ENCODE data around the gene IL16.
"Not testable (repeated sequence)": the region's sequence is repeated elsewhere in the genome, so short reads cannot be mapped to it uniquely, and the experiment has no call there.

IL16 gene

GRCh38 chr15:81346611-81347010 lies 149.9 kb downstream of the IL16 start:
- no peak for DNase-seq (ENCODE audit: low read depth, low spot score)
- no peaks in the 10 kb centered on the region for H3K9me3 ChIP-seq (ENCODE audit: control insufficient read depth, insufficient read depth, low read length)
- H3K27me3 ChIP-seq (ENCODE audit: control insufficient read depth, insufficient read depth, low read length), result no peaks in the 10 kb centered on the region
- H3K27ac ChIP-seq (ENCODE audit: low read length), result no peak overlapping the region
- H3K4me1 ChIP-seq (ENCODE audit: control insufficient read depth, insufficient read depth, low read length), result no peaks in the 10 kb centered on the region
- no peaks in the 10 kb centered on the region for H3K36me3 ChIP-seq (ENCODE audit: control insufficient read depth, insufficient read depth, low read length)
- no CpG with 5 or more reads among the region's 2 CpGs for WGBS (ENCODE audit: insufficient coverage, insufficient read length)
- no peak overlapping the region for H3K4me3 ChIP-seq (ENCODE audit: low read length)

GRCh38 chr15:81347910-81348309 lies 151.2 kb downstream of the IL16 start:
- WGBS (ENCODE audit: insufficient coverage, insufficient read length), result no CpG with 5 or more reads among the region's 4 CpGs

GRCh38 chr15:81348691-81349090 lies 152.0 kb downstream of the IL16 start:
- no CpG with 5 or more reads among the region's 11 CpGs for WGBS (ENCODE audit: insufficient coverage, insufficient read length)
- not testable (repeated sequence) for DNase-seq (ENCODE audit: low read depth, low spot score); H3K9me3 ChIP-seq (ENCODE audit: control insufficient read depth, insufficient read depth, low read length); H3K27me3 ChIP-seq (ENCODE audit: control insufficient read depth, insufficient read depth, low read length); H3K4me3 ChIP-seq (ENCODE audit: low read length); H3K36me3 ChIP-seq (ENCODE audit: control insufficient read depth, insufficient read depth, low read length); H3K4me1 ChIP-seq (ENCODE audit: control insufficient read depth, insufficient read depth, low read length); H3K27ac ChIP-seq (ENCODE audit: low read length)

More at GRCh38 chr15:81347910-81348309, 151.2 kb downstream of the IL16 start:
- Histone ChIP-seq H3K27me3 (ENCODE audit: control insufficient read depth, insufficient read depth, low read length) (no peaks in the 10 kb centered on the region), H3K4me3 (ENCODE audit: low read length) (no peak overlapping the region), H3K4me1 (ENCODE audit: control insufficient read depth, insufficient read depth, low read length) (no peaks in the 10 kb centered on the region), H3K36me3 (ENCODE audit: control insufficient read depth, insufficient read depth, low read length) (no peaks in the 10 kb centered on the region), H3K27ac (ENCODE audit: low read length) (no peak overlapping the region), H3K9me3 (ENCODE audit: control insufficient read depth, insufficient read depth, low read length) (no peaks in the 10 kb centered on the region)
- DNase-seq (ENCODE audit: low read depth, low spot score), result no peak

GRCh38 chr15:81349271-81349670 lies 152.6 kb downstream of the IL16 start:
- WGBS (ENCODE audit: insufficient coverage, insufficient read length), result no CpG with 5 or more reads among the region's 3 CpGs
- Histone ChIP-seq H3K4me3 (ENCODE audit: low read length) (no peak overlapping the region), H3K9me3 (ENCODE audit: control insufficient read depth, insufficient read depth, low read length) (no peaks in the 10 kb centered on the region), H3K36me3 (ENCODE audit: control insufficient read depth, insufficient read depth, low read length) (no peaks in the 10 kb centered on the region), H3K27me3 (ENCODE audit: control insufficient read depth, insufficient read depth, low read length) (no peaks in the 10 kb centered on the region), H3K27ac (ENCODE audit: low read length) (no peak overlapping the region), H3K4me1 (ENCODE audit: control insufficient read depth, insufficient read depth, low read length) (no peaks in the 10 kb centered on the region)
- no peak for DNase-seq (ENCODE audit: low read depth, low spot score)

- H3K27me3 ChIP-seq (ENCODE audit: control insufficient read depth, insufficient read depth, low read length), result no peaks in the 10 kb centered on the region
- no peak overlapping the region for H3K4me3 ChIP-seq (ENCODE audit: low read length)
- no peak for DNase-seq (ENCODE audit: low read depth, low spot score)
- H3K27ac ChIP-seq (ENCODE audit: low read length), result no peak overlapping the region
- H3K9me3 ChIP-seq (ENCODE audit: control insufficient read depth, insufficient read depth, low read length), result no peaks in the 10 kb centered on the region
- H3K36me3 ChIP-seq (ENCODE audit: control insufficient read depth, insufficient read depth, low read length), result no peaks in the 10 kb centered on the region
- whole genome bisulfite sequencing (ENCODE audit: insufficient coverage, insufficient read length), result no CpG with 5 or more reads among the region's 5 CpGs
- H3K4me1 ChIP-seq (ENCODE audit: control insufficient read depth, insufficient read depth, low read length), result no peaks in the 10 kb centered on the region
These were observed 155.0 kb downstream of the IL16 start for GRCh38 chr15:81351651-81352050.

- Histone ChIP-seq H3K36me3 (ENCODE audit: control insufficient read depth, insufficient read depth, low read length) (no peaks in the 10 kb centered on the region), H3K9me3 (ENCODE audit: control insufficient read depth, insufficient read depth, low read length) (no peaks in the 10 kb centered on the region), H3K27ac (ENCODE audit: low read length) (no peak overlapping the region), H3K4me3 (ENCODE audit: low read length) (no peak overlapping the region), H3K4me1 (ENCODE audit: control insufficient read depth, insufficient read depth, low read length) (0 out of 2 replicates have a peak, but pooled peaks cover 1% of the 10 kb centered on the region), H3K27me3 (ENCODE audit: control insufficient read depth, insufficient read depth, low read length) (no peaks in the 10 kb centered on the region)
- DNase-seq (ENCODE audit: low read depth, low spot score), result no peak
- no CpG with 5 or more reads among the region's 5 CpGs for WGBS (ENCODE audit: insufficient coverage, insufficient read length)
These were observed 159.6 kb downstream of the IL16 start for GRCh38 chr15:81356252-81356651.

- H3K4me1 ChIP-seq (ENCODE audit: control insufficient read depth, insufficient read depth, low read length), result 0 out of 2 replicates have a peak, but pooled peaks cover 1% of the 10 kb centered on the region
- no peak overlapping the region for H3K4me3 ChIP-seq (ENCODE audit: low read length)
- no peaks in the 10 kb centered on the region for H3K27me3 ChIP-seq (ENCODE audit: control insufficient read depth, insufficient read depth, low read length)
- H3K36me3 ChIP-seq (ENCODE audit: control insufficient read depth, insufficient read depth, low read length), result no peaks in the 10 kb centered on the region
- DNase-seq (ENCODE audit: low read depth, low spot score), result no peak
- no peaks in the 10 kb centered on the region for H3K9me3 ChIP-seq (ENCODE audit: control insufficient read depth, insufficient read depth, low read length)
- H3K27ac ChIP-seq (ENCODE audit: low read length), result no peak overlapping the region
- no CpG with 5 or more reads among the region's 6 CpGs for WGBS (ENCODE audit: insufficient coverage, insufficient read length)
These were observed 160.6 kb downstream of the IL16 start for GRCh38 chr15:81357180-81357686.

GRCh38 chr15:81358248-81358647 lies 161.6 kb downstream of the IL16 start:
- WGBS (ENCODE audit: insufficient coverage, insufficient read length), result no CpG with 5 or more reads among the region's 6 CpGs
- DNase-seq (ENCODE audit: low read depth, low spot score), result no peak
- H3K36me3 ChIP-seq (ENCODE audit: control insufficient read depth, insufficient read depth, low read length), result no peaks in the 10 kb centered on the region
- no peak overlapping the region for H3K27ac ChIP-seq (ENCODE audit: low read length)
- no peaks in the 10 kb centered on the region for H3K27me3 ChIP-seq (ENCODE audit: control insufficient read depth, insufficient read depth, low read length)
- H3K4me3 ChIP-seq (ENCODE audit: low read length), result no peak overlapping the region
- H3K4me1 ChIP-seq (ENCODE audit: control insufficient read depth, insufficient read depth, low read length), result 0 out of 2 replicates have a peak, but pooled peaks cover 1% of the 10 kb centered on the region
- H3K9me3 ChIP-seq (ENCODE audit: control insufficient read depth, insufficient read depth, low read length), result no peaks in the 10 kb centered on the region

GRCh38 chr15:81360491-81360890 lies 163.8 kb downstream of the IL16 start:
- Histone ChIP-seq H3K36me3 (ENCODE audit: control insufficient read depth, insufficient read depth, low read length) (no peaks in the 10 kb centered on the region), H3K27ac (ENCODE audit: low read length) (no peak overlapping the region), H3K27me3 (ENCODE audit: control insufficient read depth, insufficient read depth, low read length) (no peaks in the 10 kb centered on the region), H3K9me3 (ENCODE audit: control insufficient read depth, insufficient read depth, low read length) (no peaks in the 10 kb centered on the region), H3K4me3 (ENCODE audit: low read length) (no peak overlapping the region), H3K4me1 (ENCODE audit: control insufficient read depth, insufficient read depth, low read length) (0 out of 2 replicates have a peak, but pooled peaks cover 1% of the 10 kb centered on the region)
- no peak for DNase-seq (ENCODE audit: low read depth, low spot score)
- WGBS (ENCODE audit: insufficient coverage, insufficient read length), result no CpG with 5 or more reads among the region's 5 CpGs

GRCh38 chr15:81361891-81362290 lies 165.2 kb downstream of the IL16 start:
- Histone ChIP-seq H3K36me3 (ENCODE audit: control insufficient read depth, insufficient read depth, low read length) (no peaks in the 10 kb centered on the region), H3K27me3 (ENCODE audit: control insufficient read depth, insufficient read depth, low read length) (no peaks in the 10 kb centered on the region), H3K4me1 (ENCODE audit: control insufficient read depth, insufficient read depth, low read length) (0 out of 2 replicates have a peak, but pooled peaks cover 1% of the 10 kb centered on the region), H3K9me3 (ENCODE audit: control insufficient read depth, insufficient read depth, low read length) (no peaks in the 10 kb centered on the region), H3K27ac (ENCODE audit: low read length) (no peak overlapping the region), H3K4me3 (ENCODE audit: low read length) (no peak overlapping the region)
- DNase-seq (ENCODE audit: low read depth, low spot score), result no peak
- WGBS (ENCODE audit: insufficient coverage, insufficient read length), result no CpG with 5 or more reads among the region's 7 CpGs

GRCh38 chr15:81362790-81363189 lies 166.1 kb downstream of the IL16 start:
- Histone ChIP-seq H3K27ac (ENCODE audit: low read length) (no peak overlapping the region), H3K4me3 (ENCODE audit: low read length) (no peak overlapping the region), H3K36me3 (ENCODE audit: control insufficient read depth, insufficient read depth, low read length) (no peaks in the 10 kb centered on the region), H3K27me3 (ENCODE audit: control insufficient read depth, insufficient read depth, low read length) (no peaks in the 10 kb centered on the region), H3K9me3 (ENCODE audit: control insufficient read depth, insufficient read depth, low read length) (no peaks in the 10 kb centered on the region), H3K4me1 (ENCODE audit: control insufficient read depth, insufficient read depth, low read length) (no peaks in the 10 kb centered on the region)
- DNase-seq (ENCODE audit: low read depth, low spot score), result no peak
- no CpG with 5 or more reads among the region's 11 CpGs for WGBS (ENCODE audit: insufficient coverage, insufficient read length)
